Skeletal muscle tissue (tissue), 4 donors: ENCODE measurements around the gene ACBD6. TPM values are rescaled to one million over a fixed set of nuclear protein-coding genes. Genes with fewer than 3 reads are reported as not detected.
"Not testable (repeated sequence)": the region's sequence is repeated elsewhere in the genome, so short reads cannot be mapped to it uniquely, and the experiment has no call there.

ENCODE experiments used
- H3K27ac ChIP-seq: one replicate; pipeline ENCODE4 v1.7.0; 2013; ENCODE audit warnings: mild to moderate bottlenecking, low read depth, low read length, inconsistent platforms
- H3K27me3 ChIP-seq, 3 donors: one replicate each; pipeline ENCODE4 v1.7.0; 2013; ENCODE audit warnings: low read length in 3 of 3; ENCODE audit not compliant: control insufficient read depth in 3 of 3, insufficient read depth in 3 of 3
- H3K36me3 ChIP-seq, 3 donors: one replicate each; pipeline ENCODE4 v1.7.0; 2013; ENCODE audit warnings: low read length in 3 of 3; ENCODE audit not compliant: control insufficient read depth in 3 of 3, insufficient read depth in 3 of 3
- H3K4me1 ChIP-seq, 3 donors: one replicate each; pipeline ENCODE4 v1.7.0; 2013; ENCODE audit warnings: low read length in 3 of 3, mild to moderate bottlenecking in 3 of 3; ENCODE audit not compliant: control insufficient read depth in 3 of 3, insufficient read depth in 3 of 3
- H3K4me3 ChIP-seq, 3 donors: one replicate each; pipeline ENCODE4 v1.7.0; 2013; ENCODE audit warnings: low read length in 3 of 3
- H3K9ac ChIP-seq, 3 donors: one replicate each; pipeline ENCODE4 v1.7.0; 2013; ENCODE audit warnings: low read length in 3 of 3, mild to moderate bottlenecking in 3 of 3, moderate library complexity in 2 of 3, low read depth in 1 of 3
- H3K9me3 ChIP-seq, 3 donors: one replicate each; pipeline ENCODE4 v1.7.0; 2013; ENCODE audit warnings: low read length in 3 of 3; ENCODE audit not compliant: control insufficient read depth in 3 of 3
- total RNA-seq: library from RNA; depleted of rRNA; stranded (reverse); fragments of >200 nt; gene quantifications from one replicate; pipeline ENCODE4 v1.2.3, GENCODE V29; 2014
- donor health status: Osteomylitis.

Gene ACBD6
- total RNA-seq, 1 donor from 2014 or later: 40.7 TPM

DNA sequence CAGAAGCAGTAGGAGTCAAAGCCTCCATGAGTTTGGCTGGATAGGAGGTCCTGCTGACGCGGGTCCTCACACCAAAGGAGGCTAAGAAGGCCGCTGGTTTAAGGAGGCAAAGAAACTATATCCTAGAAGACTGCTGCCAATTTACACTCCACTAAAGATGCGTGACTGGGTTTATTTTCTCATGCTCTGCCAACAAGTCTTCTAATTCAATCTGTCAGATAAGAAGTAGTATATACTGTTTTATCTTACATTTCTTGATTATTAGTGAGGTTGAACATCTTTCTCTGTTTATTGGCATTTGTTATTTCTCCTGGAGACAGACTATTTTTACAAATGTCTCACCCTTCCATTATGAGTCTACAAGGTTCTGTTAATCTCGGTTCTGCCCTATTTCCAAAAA is 34.1 kb downstream of the ACBD6 start:
- no peaks in the 10 kb centered on the region for H3K27me3 ChIP-seq
- H3K9ac ChIP-seq: no peak overlapping the region
- no peak overlapping the region for H3K27ac ChIP-seq
- peaks cover 0 to 2% (median 2%) of the 10 kb centered on the region in 3 donors for H3K9me3 ChIP-seq
- H3K4me1 ChIP-seq: no peaks in the 10 kb centered on the region
- H3K36me3 ChIP-seq: no peaks in the 10 kb centered on the region
- no peak overlapping the region for H3K4me3 ChIP-seq

DNA sequence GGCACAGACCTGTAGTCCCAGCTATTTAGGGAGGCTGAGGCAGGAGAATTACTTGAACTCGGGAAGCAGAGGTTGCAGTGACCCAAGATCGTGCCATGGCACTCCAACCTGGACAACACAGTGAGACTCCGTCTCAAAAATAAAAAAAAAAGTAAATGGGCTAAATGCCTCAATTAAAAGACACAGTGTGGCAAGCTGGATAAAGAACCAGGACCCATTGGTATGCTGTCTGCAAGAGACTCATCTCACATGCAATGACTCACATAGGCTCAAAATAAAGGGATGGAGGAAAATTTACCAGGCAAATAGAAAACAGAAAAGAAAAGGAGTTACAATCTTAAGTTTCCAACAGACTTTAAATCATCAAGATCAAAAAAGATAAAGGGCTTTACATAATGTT is 40.3 kb downstream of the ACBD6 start:
- H3K4me1 ChIP-seq: no peaks in the 10 kb centered on the region
- H3K4me3 ChIP-seq: no peak overlapping the region
- no peak overlapping the region for H3K9ac ChIP-seq
- no peak overlapping the region for H3K27ac ChIP-seq
- H3K36me3 ChIP-seq: no peaks in the 10 kb centered on the region
- H3K27me3 ChIP-seq: no peaks in the 10 kb centered on the region
- peaks cover 0 to 4% (median 2%) of the 10 kb centered on the region in 3 donors for H3K9me3 ChIP-seq

DNA sequence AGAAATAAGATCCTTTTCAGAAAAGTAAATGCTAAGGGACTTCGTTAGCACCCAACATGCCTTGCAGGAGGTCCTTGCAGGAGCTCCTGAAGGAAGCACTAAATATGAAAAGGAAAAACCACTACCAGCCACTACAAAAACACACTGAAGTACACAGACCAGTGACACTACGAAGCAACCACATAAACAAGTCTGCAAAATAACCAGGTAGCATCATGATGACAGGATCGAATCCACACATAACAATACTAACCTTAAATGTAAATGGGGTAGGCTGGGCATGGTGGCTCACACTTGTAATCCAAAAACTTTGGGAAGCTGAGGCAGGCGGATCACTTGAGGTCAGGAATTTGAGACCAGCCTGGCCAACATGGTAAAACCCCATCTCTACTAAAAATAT is 40.7 kb downstream of the ACBD6 start:
- H3K4me3 ChIP-seq, H3K27me3 ChIP-seq, H3K36me3 ChIP-seq, H3K4me1 ChIP-seq, H3K9me3 ChIP-seq, H3K9ac ChIP-seq, H3K27ac ChIP-seq: not testable (repeated sequence)

GRCh38 chr1:180458807-180459206 is 43.6 kb downstream of the ACBD6 start:
- H3K27ac ChIP-seq: no peak overlapping the region
- no peaks in the 10 kb centered on the region for H3K4me1 ChIP-seq
- H3K27me3 ChIP-seq: no peaks in the 10 kb centered on the region

DNA sequence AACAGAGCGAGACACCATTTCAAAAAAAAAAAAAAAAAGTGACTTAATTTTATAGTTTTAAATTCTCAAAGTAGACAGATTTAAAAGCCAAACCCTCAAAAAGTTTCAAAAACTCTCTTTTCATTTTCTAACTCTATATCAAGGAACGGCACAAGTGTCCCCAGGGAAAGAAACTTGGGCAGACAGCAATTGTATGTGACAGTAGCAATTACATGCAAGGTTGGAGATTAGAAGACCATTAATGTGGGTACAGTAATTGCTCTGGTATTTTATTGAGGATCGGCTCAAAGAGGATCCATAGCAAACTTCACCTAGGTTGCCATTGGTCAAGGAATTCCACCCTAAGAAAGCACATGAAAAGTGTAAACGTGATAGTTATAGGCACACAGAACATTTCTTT is 46.2 kb downstream of the ACBD6 start:
- Histone ChIP-seq H3K36me3 (no peaks in the 10 kb centered on the region), H3K9me3 (no peaks in the 10 kb centered on the region), H3K27me3 (no peaks in the 10 kb centered on the region), H3K9ac (no peak overlapping the region), H3K27ac (no peak overlapping the region), H3K4me1 (no peaks in the 10 kb centered on the region), H3K4me3 (no peak overlapping the region)

More at GRCh38 chr1:180458807-180459206, 43.6 kb downstream of the ACBD6 start:
- peaks cover 0 to 2% (median 0%) of the 10 kb centered on the region in 3 donors for H3K9me3 ChIP-seq
- no peak overlapping the region for H3K9ac ChIP-seq
- no peaks in the 10 kb centered on the region for H3K36me3 ChIP-seq
- no peak overlapping the region for H3K4me3 ChIP-seq

- no peaks in the 10 kb centered on the region for H3K9me3 ChIP-seq
- H3K27ac ChIP-seq: no peak overlapping the region
- H3K27me3 ChIP-seq: no peaks in the 10 kb centered on the region
- no peak overlapping the region for H3K9ac ChIP-seq
- no peaks in the 10 kb centered on the region for H3K36me3 ChIP-seq
- H3K4me3 ChIP-seq: no peak overlapping the region
- H3K4me1 ChIP-seq: no peaks in the 10 kb centered on the region
These were observed 50.9 kb downstream of the ACBD6 start for GRCh38 chr1:180451504-180451903.

- H3K27me3 ChIP-seq: no peaks in the 10 kb centered on the region
- H3K27ac ChIP-seq: no peak overlapping the region
- H3K9ac ChIP-seq: no peak overlapping the region
- no peak overlapping the region for H3K4me3 ChIP-seq
- H3K9me3 ChIP-seq: no peaks in the 10 kb centered on the region
- no peaks in the 10 kb centered on the region for H3K36me3 ChIP-seq
- H3K4me1 ChIP-seq: no peaks in the 10 kb centered on the region
These were observed 57.9 kb downstream of the ACBD6 start for GRCh38 chr1:180444522-180444921.

GRCh38 chr1:180440335-180440734 is 62.0 kb downstream of the ACBD6 start:
- Histone ChIP-seq H3K27me3 (no peaks in the 10 kb centered on the region), H3K4me1 (peaks cover 0 to 3% (median 0%) of the 10 kb centered on the region in 3 donors), H3K36me3 (no peaks in the 10 kb centered on the region), H3K9ac (no peak overlapping the region), H3K27ac (no peak overlapping the region), H3K9me3 (no peaks in the 10 kb centered on the region), H3K4me3 (no peak overlapping the region)

GRCh38 chr1:180435566-180435965 is 66.8 kb downstream of the ACBD6 start:
- Histone ChIP-seq H3K27me3 (no peaks in the 10 kb centered on the region), H3K4me3 (no peak overlapping the region), H3K27ac (peak overlapping the region; percentile 62), H3K36me3 (no peaks in the 10 kb centered on the region), H3K9me3 (no peaks in the 10 kb centered on the region), H3K9ac (no peak overlapping the region), H3K4me1 (peaks cover 2 to 6% (median 3%) of the 10 kb centered on the region in 3 donors)

DNA sequence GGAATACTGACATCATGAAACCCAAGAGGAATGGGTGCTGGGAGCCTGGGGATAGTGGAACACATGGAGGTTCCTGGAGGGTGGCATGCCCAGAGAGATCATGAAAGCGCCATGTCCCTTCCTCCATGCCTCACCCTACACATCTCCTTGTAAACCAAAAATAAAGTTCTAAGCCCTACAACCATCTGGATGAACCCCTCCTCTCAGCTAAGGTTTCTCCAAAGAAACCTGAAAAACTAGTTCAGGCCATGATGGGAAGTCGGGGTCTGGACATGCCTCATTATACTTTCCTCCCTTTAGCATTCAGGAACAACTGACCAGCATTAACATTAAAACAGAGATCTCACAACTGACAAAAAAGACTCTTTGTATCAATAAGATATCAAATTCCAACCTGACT is 68.5 kb downstream of the ACBD6 start:
- Histone ChIP-seq H3K36me3 (no peaks in the 10 kb centered on the region), H3K27ac (no peak overlapping the region), H3K4me3 (no peak overlapping the region), H3K9ac (no peak overlapping the region), H3K27me3 (no peaks in the 10 kb centered on the region), H3K4me1 (peaks cover 2 to 6% (median 3%) of the 10 kb centered on the region in 3 donors), H3K9me3 (no peaks in the 10 kb centered on the region)

DNA sequence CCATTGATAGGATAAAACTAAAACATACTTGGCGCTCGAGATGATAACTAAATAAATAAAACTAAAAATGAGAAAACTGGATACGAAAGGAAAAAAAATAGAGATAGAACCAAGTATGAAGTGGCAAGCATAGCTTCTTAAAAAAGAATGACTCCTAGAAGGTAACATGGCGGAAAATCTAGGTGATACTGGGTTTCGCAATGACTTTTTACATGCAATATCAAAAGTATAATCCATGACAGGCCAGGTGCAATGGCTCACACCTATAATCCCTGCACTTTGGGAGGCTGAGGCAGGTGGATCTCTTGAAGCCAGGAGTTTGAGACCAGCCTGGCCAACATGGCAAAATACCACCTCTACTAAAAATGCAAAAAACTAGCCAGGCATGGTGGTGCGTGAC is 70.7 kb downstream of the ACBD6 start:
- Histone ChIP-seq H3K9me3 (no peaks in the 10 kb centered on the region), H3K4me1 (peaks cover 2 to 6% (median 3%) of the 10 kb centered on the region in 3 donors), H3K9ac (no peak overlapping the region), H3K4me3 (no peak overlapping the region), H3K27me3 (no peaks in the 10 kb centered on the region), H3K36me3 (no peaks in the 10 kb centered on the region), H3K27ac (no peak overlapping the region)
